HG03097 (cell line): Measurements from ENCODE around the gene CCDC59.

Source experiments
- ATAC-seq: cut with Tn5 transposase; IDR thresholded peaks from one replicate; pipeline ENCODE4 v1.9.1; 2021; ENCODE audit not compliant: unreplicated experiment, low FRiP score

The CCDC59 gene

DNA sequence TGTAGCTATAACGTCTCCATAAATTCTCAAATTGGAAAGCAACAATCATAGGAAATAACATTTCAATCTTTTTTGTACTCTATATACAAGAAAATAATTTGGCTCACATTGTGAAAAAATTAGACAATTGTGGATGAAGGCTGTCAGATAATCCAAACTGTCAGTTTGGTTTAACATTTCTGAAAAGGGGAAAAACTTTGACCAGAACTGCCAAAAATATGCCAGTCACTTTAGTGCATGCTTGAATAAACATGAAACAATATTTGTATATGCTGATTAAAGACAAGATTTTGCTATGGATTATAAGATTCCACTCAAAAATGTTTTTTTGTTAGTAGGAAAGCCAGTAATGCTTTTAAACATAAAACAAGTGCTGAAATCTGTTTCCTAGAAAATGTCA, 38.9 kb downstream of the CCDC59 start:
- ATAC-seq, result no peak

DNA sequence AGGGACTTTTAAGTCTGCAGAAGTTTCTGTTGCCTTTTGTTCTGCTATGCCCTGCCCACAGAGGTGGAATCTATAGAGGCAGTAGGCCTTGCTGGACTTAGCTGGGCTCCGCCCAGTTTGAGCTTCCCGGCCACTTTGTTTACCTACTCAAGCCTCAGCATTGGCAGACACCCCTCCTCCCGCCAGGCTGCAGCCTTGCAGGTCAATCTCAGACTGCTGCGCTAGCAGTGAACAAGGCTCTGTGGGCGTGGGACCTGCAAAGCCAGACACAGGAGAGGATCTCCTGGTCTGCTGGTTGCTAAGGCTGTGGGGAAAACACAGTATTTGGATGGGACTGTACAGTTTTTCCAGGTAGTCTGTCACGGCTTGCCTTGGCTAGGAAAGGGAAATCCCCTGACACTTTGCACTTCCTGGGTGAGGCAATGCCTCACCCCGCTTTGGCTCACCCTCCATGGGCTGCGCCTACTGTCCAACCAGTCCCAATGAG, 43.7 kb downstream of the CCDC59 start:
- no peak for ATAC-seq
